ENCODE data around the gene PTPRN2.

DNA sequence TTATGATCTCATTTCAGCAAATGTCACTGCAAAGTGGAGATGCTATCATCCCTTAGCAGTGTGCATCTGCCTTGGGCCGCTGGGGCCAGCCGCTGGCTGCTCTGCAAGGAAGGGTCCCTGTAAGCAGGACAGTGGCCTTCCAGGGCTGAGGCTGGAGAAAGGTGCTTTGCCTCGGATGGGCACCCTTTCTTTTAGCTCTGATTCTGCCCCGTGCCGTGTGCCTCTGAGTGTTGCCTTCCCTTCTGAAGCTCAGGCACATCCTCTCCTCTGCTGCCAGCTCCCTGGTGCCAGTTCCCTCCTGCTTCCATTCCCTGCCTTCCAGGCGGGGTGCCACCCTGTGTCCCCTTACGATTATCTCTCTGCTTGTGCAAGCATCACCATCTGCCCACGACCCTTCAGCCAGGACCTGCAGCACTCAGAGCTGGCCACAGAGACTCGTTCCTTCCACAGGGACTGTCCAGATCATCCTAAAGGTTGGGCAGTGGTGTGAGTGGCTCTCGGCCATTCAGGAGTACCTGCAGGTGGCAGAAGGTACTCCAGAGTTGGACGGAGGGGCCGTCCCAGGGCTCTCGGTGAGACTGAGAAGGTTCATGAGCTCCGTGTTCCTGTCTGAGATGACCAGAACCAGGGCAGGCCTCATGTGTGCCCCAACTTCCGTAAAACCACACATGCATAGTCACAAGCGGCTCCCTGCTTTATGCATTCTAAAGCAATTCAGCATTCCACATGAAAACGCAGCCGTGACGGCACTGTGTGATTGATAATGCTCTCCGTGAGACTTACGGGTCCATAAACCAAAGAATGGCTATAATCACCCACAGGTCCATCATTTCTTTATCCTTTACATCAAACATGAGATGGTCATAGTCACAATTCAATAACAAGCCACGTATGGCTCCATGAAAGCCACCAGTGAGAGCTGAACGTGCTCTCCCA, 879.4 kb downstream of the PTPRN2 start:
- TF ChIP-seq POLR2AphosphoS5 (IDR thresholded peaks at IDR 0.05): no peak
- TF ChIP-seq EP300 (IDR thresholded peaks at IDR 0.05): no peak
- TF ChIP-seq, protein P1, sequence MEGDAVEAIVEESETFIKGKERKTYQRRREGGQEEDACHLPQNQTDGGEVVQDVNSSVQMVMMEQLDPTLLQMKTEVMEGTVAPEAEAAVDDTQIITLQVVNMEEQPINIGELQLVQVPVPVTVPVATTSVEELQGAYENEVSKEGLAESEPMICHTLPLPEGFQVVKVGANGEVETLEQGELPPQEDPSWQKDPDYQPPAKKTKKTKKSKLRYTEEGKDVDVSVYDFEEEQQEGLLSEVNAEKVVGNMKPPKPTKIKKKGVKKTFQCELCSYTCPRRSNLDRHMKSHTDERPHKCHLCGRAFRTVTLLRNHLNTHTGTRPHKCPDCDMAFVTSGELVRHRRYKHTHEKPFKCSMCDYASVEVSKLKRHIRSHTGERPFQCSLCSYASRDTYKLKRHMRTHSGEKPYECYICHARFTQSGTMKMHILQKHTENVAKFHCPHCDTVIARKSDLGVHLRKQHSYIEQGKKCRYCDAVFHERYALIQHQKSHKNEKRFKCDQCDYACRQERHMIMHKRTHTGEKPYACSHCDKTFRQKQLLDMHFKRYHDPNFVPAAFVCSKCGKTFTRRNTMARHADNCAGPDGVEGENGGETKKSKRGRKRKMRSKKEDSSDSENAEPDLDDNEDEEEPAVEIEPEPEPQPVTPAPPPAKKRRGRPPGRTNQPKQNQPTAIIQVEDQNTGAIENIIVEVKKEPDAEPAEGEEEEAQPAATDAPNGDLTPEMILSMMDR (IDR thresholded peaks at IDR 0.05): no peak
- TF ChIP-seq POLR2A (IDR thresholded peaks at IDR 0.05): no peak

Data from sigmoid colon (tissue), 4 donors.